ENCODE results near the gene POLR2F. TPM values are rescaled to one million over a fixed set of nuclear protein-coding genes. Genes with fewer than 3 reads are reported as not detected.

POLR2F gene
- total RNA-seq, 1 experiment from 2014 or later: 138 TPM

DNA sequence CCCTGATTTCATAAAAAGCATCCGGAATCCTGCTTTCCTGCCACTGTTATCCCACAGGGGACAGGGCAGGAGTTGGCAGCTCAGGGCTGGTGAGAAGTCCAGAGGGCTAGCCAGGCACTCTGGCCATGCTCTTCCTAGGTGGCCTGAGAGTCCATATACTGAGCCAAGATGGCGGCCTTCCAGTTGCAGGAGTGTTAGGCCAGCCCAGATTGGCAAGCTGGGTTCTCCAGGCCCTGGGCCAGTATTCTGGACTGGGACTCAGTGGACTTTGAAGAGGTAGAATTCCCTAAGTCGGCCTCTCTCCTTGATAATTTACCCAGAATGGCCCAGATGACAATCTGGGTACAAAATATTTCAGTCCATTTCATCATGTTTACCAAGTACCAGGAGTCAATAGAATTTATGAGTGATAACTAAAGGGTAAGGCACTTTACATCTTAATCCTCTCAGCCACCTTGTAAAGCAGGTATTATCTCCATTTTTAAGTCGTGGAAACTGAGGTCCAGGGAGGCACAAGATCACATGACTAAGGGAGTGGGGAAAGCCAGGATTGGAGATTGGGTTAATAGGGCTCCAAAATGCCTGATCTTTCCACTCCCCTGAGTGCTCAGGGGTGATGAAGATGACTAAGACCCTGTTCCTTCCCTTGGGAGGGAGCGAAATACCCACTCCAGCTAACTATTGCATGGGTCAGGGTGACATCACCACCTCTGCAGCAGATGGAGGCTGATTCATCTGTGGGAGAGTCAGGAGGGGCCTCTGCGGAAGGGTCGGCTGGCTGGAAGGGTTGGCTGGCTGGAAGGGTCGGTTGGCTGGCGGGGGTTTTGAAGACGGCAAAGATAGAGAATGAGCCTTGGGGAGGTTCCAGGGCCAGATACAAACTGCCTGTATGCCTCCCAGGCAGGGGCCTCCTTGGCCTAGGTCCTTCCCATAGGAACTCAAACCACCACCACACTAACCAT, 48.6 kb upstream of the POLR2F start (continued):
- TF ChIP-seq, protein P1, sequence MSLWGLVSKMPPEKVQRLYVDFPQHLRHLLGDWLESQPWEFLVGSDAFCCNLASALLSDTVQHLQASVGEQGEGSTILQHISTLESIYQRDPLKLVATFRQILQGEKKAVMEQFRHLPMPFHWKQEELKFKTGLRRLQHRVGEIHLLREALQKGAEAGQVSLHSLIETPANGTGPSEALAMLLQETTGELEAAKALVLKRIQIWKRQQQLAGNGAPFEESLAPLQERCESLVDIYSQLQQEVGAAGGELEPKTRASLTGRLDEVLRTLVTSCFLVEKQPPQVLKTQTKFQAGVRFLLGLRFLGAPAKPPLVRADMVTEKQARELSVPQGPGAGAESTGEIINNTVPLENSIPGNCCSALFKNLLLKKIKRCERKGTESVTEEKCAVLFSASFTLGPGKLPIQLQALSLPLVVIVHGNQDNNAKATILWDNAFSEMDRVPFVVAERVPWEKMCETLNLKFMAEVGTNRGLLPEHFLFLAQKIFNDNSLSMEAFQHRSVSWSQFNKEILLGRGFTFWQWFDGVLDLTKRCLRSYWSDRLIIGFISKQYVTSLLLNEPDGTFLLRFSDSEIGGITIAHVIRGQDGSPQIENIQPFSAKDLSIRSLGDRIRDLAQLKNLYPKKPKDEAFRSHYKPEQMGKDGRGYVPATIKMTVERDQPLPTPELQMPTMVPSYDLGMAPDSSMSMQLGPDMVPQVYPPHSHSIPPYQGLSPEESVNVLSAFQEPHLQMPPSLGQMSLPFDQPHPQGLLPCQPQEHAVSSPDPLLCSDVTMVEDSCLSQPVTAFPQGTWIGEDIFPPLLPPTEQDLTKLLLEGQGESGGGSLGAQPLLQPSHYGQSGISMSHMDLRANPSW (CRISPR knock-in tag; conservative IDR thresholded peaks at IDR 0.05; ENCODE audit: low read depth): no peak
- TF ChIP-seq FOXJ3 (CRISPR knock-in tag; IDR thresholded peaks at IDR 0.05; ENCODE audit: borderline replicate concordance) (no peak), ZBTB21 (CRISPR knock-in tag; IDR thresholded peaks at IDR 0.05; ENCODE audit: borderline replicate concordance) (no peak), MAX (CRISPR knock-in tag; IDR thresholded peaks at IDR 0.05) (no peak), NR2C2 (CRISPR knock-in tag; IDR thresholded peaks at IDR 0.05) (no peak), ZNF671 (CRISPR knock-in tag; IDR thresholded peaks at IDR 0.05) (no peak), IRF2 (CRISPR knock-in tag; IDR thresholded peaks at IDR 0.05; ENCODE audit: borderline replicate concordance, low read depth) (no peak), GABPB1 (CRISPR knock-in tag; IDR thresholded peaks at IDR 0.05) (peak; percentile 70), HMGXB4 (CRISPR knock-in tag; IDR thresholded peaks at IDR 0.05) (no peak), ZNF263 (CRISPR knock-in tag; IDR thresholded peaks at IDR 0.05; ENCODE audit: low read depth) (no peak), TCF7 (CRISPR knock-in tag; IDR thresholded peaks at IDR 0.05; ENCODE audit: low read depth) (no peak), PRRX2 (CRISPR knock-in tag; IDR thresholded peaks at IDR 0.05) (no peak), ZNF138 (CRISPR knock-in tag; conservative IDR thresholded peaks at IDR 0.05) (no peak), JUN (CRISPR knock-in tag; IDR thresholded peaks at IDR 0.05) (0 out of 2 replicates have a peak, but pooled peaks have one; percentile 34), FOXP4 (CRISPR knock-in tag; IDR thresholded peaks at IDR 0.05) (peak; percentile 43; the same call in 1 of the 2 replicates), ZNF219 (CRISPR knock-in tag; IDR thresholded peaks at IDR 0.05; ENCODE audit: borderline replicate concordance) (no peak), TP53 (CRISPR knock-in tag; IDR thresholded peaks at IDR 0.05) (no peak), SMAD3 (CRISPR knock-in tag; IDR thresholded peaks at IDR 0.05; ENCODE audit: borderline replicate concordance) (no peak), NFE2L1 (CRISPR knock-in tag; IDR thresholded peaks at IDR 0.05) (no peak)
- TF ChIP-seq, protein P2, sequence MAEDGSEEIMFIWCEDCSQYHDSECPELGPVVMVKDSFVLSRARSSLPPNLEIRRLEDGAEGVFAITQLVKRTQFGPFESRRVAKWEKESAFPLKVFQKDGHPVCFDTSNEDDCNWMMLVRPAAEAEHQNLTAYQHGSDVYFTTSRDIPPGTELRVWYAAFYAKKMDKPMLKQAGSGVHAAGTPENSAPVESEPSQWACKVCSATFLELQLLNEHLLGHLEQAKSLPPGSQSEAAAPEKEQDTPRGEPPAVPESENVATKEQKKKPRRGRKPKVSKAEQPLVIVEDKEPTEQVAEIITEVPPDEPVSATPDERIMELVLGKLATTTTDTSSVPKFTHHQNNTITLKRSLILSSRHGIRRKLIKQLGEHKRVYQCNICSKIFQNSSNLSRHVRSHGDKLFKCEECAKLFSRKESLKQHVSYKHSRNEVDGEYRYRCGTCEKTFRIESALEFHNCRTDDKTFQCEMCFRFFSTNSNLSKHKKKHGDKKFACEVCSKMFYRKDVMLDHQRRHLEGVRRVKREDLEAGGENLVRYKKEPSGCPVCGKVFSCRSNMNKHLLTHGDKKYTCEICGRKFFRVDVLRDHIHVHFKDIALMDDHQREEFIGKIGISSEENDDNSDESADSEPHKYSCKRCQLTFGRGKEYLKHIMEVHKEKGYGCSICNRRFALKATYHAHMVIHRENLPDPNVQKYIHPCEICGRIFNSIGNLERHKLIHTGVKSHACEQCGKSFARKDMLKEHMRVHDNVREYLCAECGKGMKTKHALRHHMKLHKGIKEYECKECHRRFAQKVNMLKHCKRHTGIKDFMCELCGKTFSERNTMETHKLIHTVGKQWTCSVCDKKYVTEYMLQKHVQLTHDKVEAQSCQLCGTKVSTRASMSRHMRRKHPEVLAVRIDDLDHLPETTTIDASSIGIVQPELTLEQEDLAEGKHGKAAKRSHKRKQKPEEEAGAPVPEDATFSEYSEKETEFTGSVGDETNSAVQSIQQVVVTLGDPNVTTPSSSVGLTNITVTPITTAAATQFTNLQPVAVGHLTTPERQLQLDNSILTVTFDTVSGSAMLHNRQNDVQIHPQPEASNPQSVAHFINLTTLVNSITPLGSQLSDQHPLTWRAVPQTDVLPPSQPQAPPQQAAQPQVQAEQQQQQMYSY (CRISPR knock-in tag; IDR thresholded peaks at IDR 0.05): peak; percentile 20; the same call in 1 of the 2 replicates
- TF ChIP-seq, protein P3, sequence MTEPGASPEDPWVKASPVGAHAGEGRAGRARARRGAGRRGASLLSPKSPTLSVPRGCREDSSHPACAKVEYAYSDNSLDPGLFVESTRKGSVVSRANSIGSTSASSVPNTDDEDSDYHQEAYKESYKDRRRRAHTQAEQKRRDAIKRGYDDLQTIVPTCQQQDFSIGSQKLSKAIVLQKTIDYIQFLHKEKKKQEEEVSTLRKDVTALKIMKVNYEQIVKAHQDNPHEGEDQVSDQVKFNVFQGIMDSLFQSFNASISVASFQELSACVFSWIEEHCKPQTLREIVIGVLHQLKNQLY (CRISPR knock-in tag; IDR thresholded peaks at IDR 0.05): no peak
- TF ChIP-seq, protein P4, sequence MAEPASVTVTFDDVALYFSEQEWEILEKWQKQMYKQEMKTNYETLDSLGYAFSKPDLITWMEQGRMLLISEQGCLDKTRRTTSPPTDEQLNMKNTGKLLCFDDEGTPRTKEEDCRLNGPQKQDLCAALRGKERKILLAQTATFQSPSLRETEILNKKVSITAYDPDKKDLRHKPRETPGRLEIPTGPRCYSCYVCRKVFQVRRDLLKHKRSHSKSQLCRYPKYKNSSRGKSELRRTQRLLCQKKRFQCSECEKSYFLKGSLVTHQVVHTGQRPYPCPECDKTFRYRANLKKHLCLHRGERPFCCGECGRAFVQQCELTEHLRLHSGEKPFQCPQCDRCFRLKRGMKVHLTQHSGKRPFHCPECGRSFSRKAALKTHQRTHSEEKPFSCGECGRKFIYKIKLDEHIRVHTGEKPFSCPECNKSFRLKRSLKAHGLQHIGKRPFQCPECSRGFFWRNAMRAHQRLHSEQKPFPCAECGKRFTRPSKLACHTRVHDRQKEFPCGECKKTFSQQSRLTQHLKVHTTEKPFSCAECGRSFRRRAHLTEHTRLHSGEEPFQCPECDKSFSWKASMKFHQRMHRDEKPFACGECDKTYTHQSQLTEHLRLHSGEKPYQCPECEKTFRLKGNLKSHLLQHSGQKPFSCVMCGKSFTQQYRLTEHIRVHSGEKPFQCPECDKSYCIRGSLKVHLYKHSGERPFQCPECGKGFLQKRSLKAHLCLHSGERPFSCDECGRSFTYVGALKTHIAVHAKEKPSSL (CRISPR knock-in tag; conservative IDR thresholded peaks at IDR 0.05): no peak
- TF ChIP-seq, protein P5, sequence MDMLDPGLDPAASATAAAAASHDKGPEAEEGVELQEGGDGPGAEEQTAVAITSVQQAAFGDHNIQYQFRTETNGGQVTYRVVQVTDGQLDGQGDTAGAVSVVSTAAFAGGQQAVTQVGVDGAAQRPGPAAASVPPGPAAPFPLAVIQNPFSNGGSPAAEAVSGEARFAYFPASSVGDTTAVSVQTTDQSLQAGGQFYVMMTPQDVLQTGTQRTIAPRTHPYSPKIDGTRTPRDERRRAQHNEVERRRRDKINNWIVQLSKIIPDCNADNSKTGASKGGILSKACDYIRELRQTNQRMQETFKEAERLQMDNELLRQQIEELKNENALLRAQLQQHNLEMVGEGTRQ (CRISPR knock-in tag; IDR thresholded peaks at IDR 0.05): 0 out of 2 replicates have a peak, but pooled peaks have one; percentile 37

All from WTC11 (cell line).